ELF-1 (cell line): ENCODE data around the gene RAB15.

Experiments used
- DNase-seq: peaks from one replicate; pipeline ENCODE4 v3.0.0-alpha.2; 2016; ENCODE audit warnings: low read depth, low spot score

Gene RAB15

GRCh38 chr14:64971943-64972791 lies at the start of gene RAB15:
Gene RAB15 (minus strand): TSS chr14:64972336. CDS start chr14:64972076, 260 bp downstream.
- no peak for DNase-seq

GRCh38 chr14:65019944-65020566 lies 47.9 kb upstream of the RAB15 start:
- DNase-seq: peak; percentile 41

- no peak for DNase-seq
Measured at GRCh38 chr14:65016471-65016870, 44.3 kb upstream of the RAB15 start.

GRCh38 chr14:65015391-65015790 lies 43.3 kb upstream of the RAB15 start:
- no peak for DNase-seq

GRCh38 chr14:65012353-65012752 lies 40.2 kb upstream of the RAB15 start:
- no peak for DNase-seq

- no peak for DNase-seq
Measured at GRCh38 chr14:65011538-65011937, 39.4 kb upstream of the RAB15 start.

GRCh38 chr14:65010211-65010931 lies 38.2 kb upstream of the RAB15 start:
- no peak for DNase-seq

- DNase-seq: no peak
Measured at GRCh38 chr14:65007202-65007601, 35.1 kb upstream of the RAB15 start.

- DNase-seq: peak; percentile 10
Measured at GRCh38 chr14:65006261-65006721, 34.2 kb upstream of the RAB15 start.

GRCh38 chr14:65003394-65003793 lies 31.3 kb upstream of the RAB15 start:
- no peak for DNase-seq

GRCh38 chr14:65002586-65003210 lies 30.6 kb upstream of the RAB15 start:
- DNase-seq: no peak

GRCh38 chr14:65001723-65002122 lies 29.6 kb upstream of the RAB15 start:
- no peak for DNase-seq

- no peak for DNase-seq
Measured at GRCh38 chr14:65000898-65001591, 28.9 kb upstream of the RAB15 start.

- no peak for DNase-seq
Measured at GRCh38 chr14:64998455-64998931, 26.4 kb upstream of the RAB15 start.

GRCh38 chr14:64997108-64997794 lies 25.1 kb upstream of the RAB15 start:
- no peak for DNase-seq

GRCh38 chr14:64995291-64995690 lies 23.2 kb upstream of the RAB15 start:
- DNase-seq: no peak

GRCh38 chr14:64994540-64994939 lies 22.4 kb upstream of the RAB15 start:
- DNase-seq: no peak

GRCh38 chr14:64993266-64993930 lies 21.3 kb upstream of the RAB15 start:
- DNase-seq: no peak

- DNase-seq: no peak
Measured at GRCh38 chr14:64992328-64992885, 20.3 kb upstream of the RAB15 start.

GRCh38 chr14:64990939-64991338 lies 18.8 kb upstream of the RAB15 start:
- no peak for DNase-seq
